Colonic mucosa (tissue), 4 donors: ENCODE measurements around the gene BCL6B. TPM values are rescaled to one million over a fixed set of nuclear protein-coding genes. Genes with fewer than 3 reads are reported as not detected.
"Not testable (repeated sequence)": the region's sequence is repeated elsewhere in the genome, so short reads cannot be mapped to it uniquely, and the experiment has no call there.

Experiments used
- DNase-seq: peaks from one replicate; pipeline ENCODE4 v3.0.0-alpha.2; 2020
- H3K27ac ChIP-seq: fragments of 200-600 bp; one replicate; pipeline ENCODE4 v1.8.0; 2021
- H3K27me3 ChIP-seq: fragments of 200-600 bp; one replicate; pipeline ENCODE4 v1.8.0; 2021
- H3K36me3 ChIP-seq: fragments of 200-600 bp; one replicate; pipeline ENCODE4 v1.8.0; 2021
- H3K4me1 ChIP-seq: fragments of 200-600 bp; one replicate; pipeline ENCODE4 v1.8.0; 2021; ENCODE audit warnings: mild to moderate bottlenecking
- H3K4me3 ChIP-seq: fragments of 200-600 bp; one replicate; pipeline ENCODE4 v1.8.0; 2021
- H3K9ac ChIP-seq, 2 donors: one replicate each; pipeline ENCODE4 v1.7.0; 2013; ENCODE audit warnings: control low read depth in 2 of 2, low read depth in 2 of 2, low read length in 2 of 2
- H3K9me3 ChIP-seq: fragments of 200-600 bp; one replicate; pipeline ENCODE4 v1.8.0; 2021
- intact Hi-C: fragments of 100-400 bp; cut with DNase I; formaldehyde crosslinking; loops from one replicate; pipeline ENCODE4 v1.14.1; 2022
- total RNA-seq, 2 donors: library from RNA; stranded (reverse); fragmentation: NEBNext Ultra II Directional in 1 of 2; extraction: Animal tissue kit (Norgen Biotek cat#: 25700) in 1 of 2; gene quantifications; one replicate each; pipeline ENCODE4 v1.2.1, GENCODE V29; 2021
- TF ChIP-seq, protein P1 (sequence below): fragments of 200-600 bp; IDR thresholded peaks from one replicate; pipeline ENCODE4 v1.8.0; 2022; ENCODE audit warnings: antibody characterized with exemption, mild to moderate bottlenecking
- donor health status: healthy.
- donor health status: DM: no; HTN: no; CAD: no.
- donor health status: DM: no; HTN: no; CAD: no.

Gene BCL6B, protein sequence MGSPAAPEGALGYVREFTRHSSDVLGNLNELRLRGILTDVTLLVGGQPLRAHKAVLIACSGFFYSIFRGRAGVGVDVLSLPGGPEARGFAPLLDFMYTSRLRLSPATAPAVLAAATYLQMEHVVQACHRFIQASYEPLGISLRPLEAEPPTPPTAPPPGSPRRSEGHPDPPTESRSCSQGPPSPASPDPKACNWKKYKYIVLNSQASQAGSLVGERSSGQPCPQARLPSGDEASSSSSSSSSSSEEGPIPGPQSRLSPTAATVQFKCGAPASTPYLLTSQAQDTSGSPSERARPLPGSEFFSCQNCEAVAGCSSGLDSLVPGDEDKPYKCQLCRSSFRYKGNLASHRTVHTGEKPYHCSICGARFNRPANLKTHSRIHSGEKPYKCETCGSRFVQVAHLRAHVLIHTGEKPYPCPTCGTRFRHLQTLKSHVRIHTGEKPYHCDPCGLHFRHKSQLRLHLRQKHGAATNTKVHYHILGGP
- total RNA-seq = 1 to 10 TPM in 1 of 2 donors, under 1 TPM in 1; 0.89 to 7.3 TPM

DNA sequence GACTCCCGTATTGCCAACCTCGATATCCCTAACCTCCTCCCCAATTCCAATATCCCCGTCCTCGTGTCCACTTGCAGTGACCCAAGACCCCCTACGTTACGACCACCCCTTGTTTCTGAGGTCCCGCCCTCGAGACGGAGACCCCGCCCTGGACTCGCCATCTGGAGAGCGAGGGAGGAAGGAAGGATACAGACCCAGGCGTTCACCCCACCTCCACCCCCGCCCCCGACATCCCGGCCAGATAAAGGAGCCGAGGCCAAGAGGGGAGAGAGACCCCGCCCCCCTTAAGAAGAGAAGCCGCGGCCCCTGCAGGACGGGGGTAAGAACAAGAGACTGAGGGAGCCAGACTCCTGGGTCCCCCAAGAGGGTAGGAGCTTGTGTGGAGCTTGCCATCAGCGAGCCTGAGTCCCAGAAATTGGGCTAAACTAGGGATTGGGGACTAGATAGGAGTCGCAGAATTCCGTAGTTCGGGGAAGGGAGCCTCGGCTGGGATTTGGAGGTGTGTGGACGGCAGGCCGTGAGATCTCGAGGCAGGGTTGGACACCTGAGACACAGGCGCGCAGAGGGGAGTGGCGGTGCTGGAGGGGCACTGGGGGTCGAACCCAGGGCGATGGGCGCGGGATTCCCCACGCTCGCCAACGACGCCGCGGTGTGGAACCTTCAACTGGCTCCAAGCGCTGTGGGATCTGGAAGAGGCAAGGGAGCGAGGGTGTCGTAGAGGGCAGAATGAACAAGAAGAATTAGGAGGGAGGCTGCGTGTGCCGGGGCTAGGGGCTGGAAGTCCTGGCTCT lies at the start of gene BCL6B:
Gene BCL6B (plus strand): TSS at position 270 of the 791 bp plus-strand sequence. CDS start 622 bp downstream, outside the sequence.
- Histone ChIP-seq H3K27ac (peak within 1 kb of the TSS; percentile 19), H3K36me3 (no peaks in the 10 kb centered on the region), H3K9me3 (no peaks in the 10 kb centered on the region), H3K9ac (peak within 1 kb of the TSS; percentile 2 to 62), H3K4me3 (peak within 1 kb of the TSS; percentile 25), H3K4me1 (no peaks in the 10 kb centered on the region), H3K27me3 (no peaks in the 10 kb centered on the region)
- TF ChIP-seq, protein P1, sequence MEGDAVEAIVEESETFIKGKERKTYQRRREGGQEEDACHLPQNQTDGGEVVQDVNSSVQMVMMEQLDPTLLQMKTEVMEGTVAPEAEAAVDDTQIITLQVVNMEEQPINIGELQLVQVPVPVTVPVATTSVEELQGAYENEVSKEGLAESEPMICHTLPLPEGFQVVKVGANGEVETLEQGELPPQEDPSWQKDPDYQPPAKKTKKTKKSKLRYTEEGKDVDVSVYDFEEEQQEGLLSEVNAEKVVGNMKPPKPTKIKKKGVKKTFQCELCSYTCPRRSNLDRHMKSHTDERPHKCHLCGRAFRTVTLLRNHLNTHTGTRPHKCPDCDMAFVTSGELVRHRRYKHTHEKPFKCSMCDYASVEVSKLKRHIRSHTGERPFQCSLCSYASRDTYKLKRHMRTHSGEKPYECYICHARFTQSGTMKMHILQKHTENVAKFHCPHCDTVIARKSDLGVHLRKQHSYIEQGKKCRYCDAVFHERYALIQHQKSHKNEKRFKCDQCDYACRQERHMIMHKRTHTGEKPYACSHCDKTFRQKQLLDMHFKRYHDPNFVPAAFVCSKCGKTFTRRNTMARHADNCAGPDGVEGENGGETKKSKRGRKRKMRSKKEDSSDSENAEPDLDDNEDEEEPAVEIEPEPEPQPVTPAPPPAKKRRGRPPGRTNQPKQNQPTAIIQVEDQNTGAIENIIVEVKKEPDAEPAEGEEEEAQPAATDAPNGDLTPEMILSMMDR = no peak
- DNase-seq = peak; percentile 39
- intact Hi-C loops = loop anchor here (5.0 kb wide), 1 partner anchor 111 kb away; no protein-coding TSS in a partner anchor

DNA sequence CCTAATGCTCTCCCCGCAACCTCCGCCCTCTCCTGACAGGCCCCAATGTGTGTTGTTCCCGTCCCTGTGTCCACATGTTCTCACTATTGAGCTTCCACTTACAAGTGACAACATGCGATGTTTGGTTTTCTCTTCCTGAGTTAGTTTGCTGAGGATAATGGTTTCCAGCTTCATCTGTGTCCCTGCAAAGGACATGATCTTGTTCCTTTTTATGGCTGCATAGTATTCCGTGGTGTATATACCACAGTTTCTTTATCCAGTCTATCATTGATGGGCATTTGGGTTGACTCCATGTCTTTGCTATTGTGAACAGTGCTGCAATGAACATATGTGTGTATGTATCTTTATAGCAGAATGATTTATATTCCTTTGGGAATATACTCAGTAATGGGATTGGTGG lies 43.4 kb upstream of the BCL6B start:
- H3K9me3 ChIP-seq, H3K36me3 ChIP-seq, H3K4me3 ChIP-seq, H3K4me1 ChIP-seq, DNase-seq, H3K27ac ChIP-seq, H3K9ac ChIP-seq, intact Hi-C loops, H3K27me3 ChIP-seq: not testable (repeated sequence)

DNA sequence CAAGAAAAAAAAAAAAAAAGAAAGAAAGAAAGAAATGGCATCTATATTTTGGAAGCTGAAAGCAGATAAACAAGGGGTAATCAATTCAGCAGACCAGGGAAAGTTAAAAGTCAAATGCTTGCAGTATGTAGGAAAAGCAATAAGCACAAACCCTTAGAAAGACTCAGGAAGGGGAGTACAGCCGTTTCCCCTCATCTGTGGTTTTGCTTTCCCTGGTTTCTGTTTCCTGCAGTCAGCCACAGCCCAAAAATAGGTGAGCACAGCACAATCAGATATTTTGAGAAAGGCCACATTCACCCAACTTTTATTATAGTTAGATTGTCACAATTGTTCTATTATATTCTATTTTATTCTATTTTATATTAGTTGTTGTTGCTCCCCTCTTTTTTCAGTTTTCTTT lies 41.4 kb upstream of the BCL6B start:
- no peak overlapping the region for H3K4me3 ChIP-seq
- H3K27ac ChIP-seq = no peak overlapping the region
- intact Hi-C loops = no loop called here

DNA sequence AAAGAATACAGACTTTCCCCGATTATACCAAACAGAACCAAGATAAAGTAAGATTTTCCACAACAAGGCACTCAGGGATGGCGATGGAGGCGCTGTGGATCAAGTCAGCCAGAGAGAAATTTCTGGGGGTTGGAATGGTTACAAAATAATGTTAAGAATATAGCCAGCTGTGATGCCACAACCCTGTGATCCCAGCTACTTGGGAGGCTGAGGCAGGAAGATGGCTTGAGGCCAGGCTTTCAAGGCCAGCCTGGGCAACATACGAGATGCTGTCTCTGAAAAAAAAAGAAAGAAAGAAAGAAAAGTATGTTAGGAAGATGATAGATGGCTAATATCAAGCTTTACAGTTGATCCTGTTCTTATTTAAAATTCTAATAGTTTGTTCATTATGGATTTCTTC lies 37.6 kb upstream of the BCL6B start:
- intact Hi-C loops = no loop called here
- no peaks in the 10 kb centered on the region for H3K4me1 ChIP-seq
- no peaks in the 10 kb centered on the region for H3K36me3 ChIP-seq
- no peak for DNase-seq
- no peak overlapping the region for H3K9ac ChIP-seq
- no peaks in the 10 kb centered on the region for H3K9me3 ChIP-seq
- TF ChIP-seq, protein P1 = no peak
- no peak overlapping the region for H3K27ac ChIP-seq
- no peak overlapping the region for H3K4me3 ChIP-seq
- H3K27me3 ChIP-seq = no peaks in the 10 kb centered on the region

More for the DNA sequence above, 41.4 kb upstream of the BCL6B start:
- Histone ChIP-seq H3K9ac (no peak overlapping the region), H3K9me3 (no peaks in the 10 kb centered on the region), H3K4me1 (no peaks in the 10 kb centered on the region), H3K36me3 (no peaks in the 10 kb centered on the region), H3K27me3 (no peaks in the 10 kb centered on the region)
- no peak for DNase-seq
- TF ChIP-seq, protein P1 = no peak

DNA sequence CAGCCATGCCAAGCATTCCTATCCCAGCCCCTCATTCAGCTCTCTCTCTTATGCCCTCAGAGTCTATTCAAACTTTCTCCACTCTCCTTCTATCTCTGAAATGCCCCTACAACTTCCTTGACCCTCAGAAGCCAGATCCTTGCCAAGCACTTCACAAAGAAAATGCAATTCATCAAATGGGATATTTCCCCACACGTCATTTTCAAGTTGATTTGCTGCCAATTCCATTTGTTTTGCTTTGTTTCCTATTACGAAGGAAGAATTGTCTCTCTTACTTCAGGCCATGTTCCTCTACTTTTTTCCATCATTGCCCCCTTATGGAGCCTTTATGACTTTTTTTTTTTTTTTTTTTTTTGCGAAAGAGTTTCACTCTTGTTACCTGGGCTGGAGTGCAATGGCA lies 36.2 kb upstream of the BCL6B start:
- intact Hi-C loops = no loop called here
- H3K4me1 ChIP-seq = no peaks in the 10 kb centered on the region
- TF ChIP-seq, protein P1 = no peak
- no peak for DNase-seq
- no peak overlapping the region for H3K27ac ChIP-seq
- no peaks in the 10 kb centered on the region for H3K27me3 ChIP-seq
- H3K36me3 ChIP-seq = no peaks in the 10 kb centered on the region
- no peak overlapping the region for H3K4me3 ChIP-seq
- no peak overlapping the region for H3K9ac ChIP-seq
- no peaks in the 10 kb centered on the region for H3K9me3 ChIP-seq
